ENCODE data around the gene HIGD2B. TPM values are rescaled to one million over a fixed set of nuclear protein-coding genes. Genes with fewer than 3 reads are reported as not detected.
A peak's percentile ranks its signal among the peaks of the same experiment; 100 is the strongest.
"Not testable (repeated sequence)": the region's sequence is repeated elsewhere in the genome, so short reads cannot be mapped to it uniquely, and the experiment has no call there.

HIGD2B gene
- total and polyA plus RNA-seq, 2 experiments from 2014 or later, result not detected

GRCh38 chr15:72654397-72654796 is 31.6 kb downstream of the HIGD2B start, which contains the start of gene GOLGA6B:
GOLGA6B (plus strand) TSS chr15:72654697; CDS start chr15:72654738, 41 bp downstream.
- H3K27ac ChIP-seq; H4K20me1 ChIP-seq (ENCODE audit: insufficient read depth); H2AFZ ChIP-seq; H3K9me2 ChIP-seq (ENCODE audit: insufficient read depth); H3K9me3 ChIP-seq (ENCODE audit: low read depth); H3K9ac ChIP-seq; H3K4me2 ChIP-seq (ENCODE audit: unreplicated experiment); H3K36me3 ChIP-seq (ENCODE audit: low read depth); H3K27me3 ChIP-seq (replicated peaks; ENCODE audit: insufficient read depth); H3K4me3 ChIP-seq; H3F3A ChIP-seq (ENCODE audit: insufficient read depth); DNase-seq; H3K4me1 ChIP-seq (ENCODE audit: insufficient read depth); in situ Hi-C loops (cut with MboI); H3K79me2 ChIP-seq (ENCODE audit: insufficient read depth): not testable (repeated sequence)
- no CpG with 5 or more reads among the region's 7 CpGs for WGBS, 2 experiments (ENCODE audit: low coverage in 1 of 2, low lambda C conversion rate in 2 of 2, missing lambda C conversion rate in 2 of 2)

GRCh38 chr15:72648631-72649253 is 37.2 kb downstream of the HIGD2B start:
- H3K4me1 ChIP-seq (ENCODE audit: insufficient read depth); H3F3A ChIP-seq (ENCODE audit: insufficient read depth); H3K9ac ChIP-seq; H3K27ac ChIP-seq; H2AFZ ChIP-seq; H3K9me3 ChIP-seq (ENCODE audit: low read depth); DNase-seq; H3K4me2 ChIP-seq (ENCODE audit: unreplicated experiment); H4K20me1 ChIP-seq (ENCODE audit: insufficient read depth); H3K4me3 ChIP-seq; H3K27me3 ChIP-seq (replicated peaks; ENCODE audit: insufficient read depth); H3K79me2 ChIP-seq (ENCODE audit: insufficient read depth); H3K36me3 ChIP-seq (ENCODE audit: low read depth); in situ Hi-C loops (cut with MboI); H3K9me2 ChIP-seq (ENCODE audit: insufficient read depth): not testable (repeated sequence)
- 64 to 68% methylated on average over 8 of the region's 10 CpGs for WGBS, 2 experiments (ENCODE audit: low coverage in 1 of 2, low lambda C conversion rate in 2 of 2, missing lambda C conversion rate in 2 of 2)

DNA sequence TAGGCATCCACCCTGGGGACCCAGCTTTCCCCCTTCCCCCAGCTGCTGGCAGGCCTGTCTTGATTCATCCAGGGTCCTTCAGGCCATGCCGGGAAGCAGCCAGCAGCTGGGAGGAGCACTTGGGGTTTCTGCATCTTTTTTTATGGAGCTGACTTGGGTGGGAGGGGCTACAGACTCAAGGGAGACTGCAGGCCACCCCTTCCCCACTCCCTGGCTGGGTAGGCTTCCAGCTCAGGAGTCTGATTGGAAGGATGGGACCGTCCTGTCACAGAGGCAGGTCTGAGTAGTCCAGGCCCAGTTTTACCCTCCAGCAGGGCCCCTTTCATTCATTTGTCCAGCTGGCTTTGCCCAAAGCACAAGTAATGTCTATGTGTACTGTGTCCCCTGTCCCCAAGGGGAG is 43.7 kb downstream of the HIGD2B start:
- H3K9me2 ChIP-seq (ENCODE audit: insufficient read depth); H3K9me3 ChIP-seq (ENCODE audit: low read depth); DNase-seq; H3K4me2 ChIP-seq (ENCODE audit: unreplicated experiment); H3K36me3 ChIP-seq (ENCODE audit: low read depth); H4K20me1 ChIP-seq (ENCODE audit: insufficient read depth); H3F3A ChIP-seq (ENCODE audit: insufficient read depth); H3K79me2 ChIP-seq (ENCODE audit: insufficient read depth); H3K27ac ChIP-seq; in situ Hi-C loops (cut with MboI); H3K4me3 ChIP-seq; H3K4me1 ChIP-seq (ENCODE audit: insufficient read depth); H3K27me3 ChIP-seq (replicated peaks; ENCODE audit: insufficient read depth); H2AFZ ChIP-seq; H3K9ac ChIP-seq: not testable (repeated sequence)
- WGBS, 2 experiments (ENCODE audit: low coverage in 1 of 2, low lambda C conversion rate in 2 of 2, missing lambda C conversion rate in 2 of 2), result no CpG with 5 or more reads among the region's 2 CpGs

GRCh38 chr15:72639759-72640483 is 46.1 kb downstream of the HIGD2B start:
- H3F3A ChIP-seq (ENCODE audit: insufficient read depth); H3K9ac ChIP-seq; DNase-seq; H4K20me1 ChIP-seq (ENCODE audit: insufficient read depth); H3K4me2 ChIP-seq (ENCODE audit: unreplicated experiment); H3K79me2 ChIP-seq (ENCODE audit: insufficient read depth); in situ Hi-C loops (cut with MboI); H3K27me3 ChIP-seq (replicated peaks; ENCODE audit: insufficient read depth); H3K4me1 ChIP-seq (ENCODE audit: insufficient read depth); H3K9me2 ChIP-seq (ENCODE audit: insufficient read depth); H3K27ac ChIP-seq; H3K4me3 ChIP-seq; H3K9me3 ChIP-seq (ENCODE audit: low read depth); H3K36me3 ChIP-seq (ENCODE audit: low read depth); H2AFZ ChIP-seq: not testable (repeated sequence)
- whole genome bisulfite sequencing, 2 experiments (ENCODE audit: low coverage in 1 of 2, low lambda C conversion rate in 2 of 2, missing lambda C conversion rate in 2 of 2), result no CpG with 5 or more reads among the region's 26 CpGs

DNA sequence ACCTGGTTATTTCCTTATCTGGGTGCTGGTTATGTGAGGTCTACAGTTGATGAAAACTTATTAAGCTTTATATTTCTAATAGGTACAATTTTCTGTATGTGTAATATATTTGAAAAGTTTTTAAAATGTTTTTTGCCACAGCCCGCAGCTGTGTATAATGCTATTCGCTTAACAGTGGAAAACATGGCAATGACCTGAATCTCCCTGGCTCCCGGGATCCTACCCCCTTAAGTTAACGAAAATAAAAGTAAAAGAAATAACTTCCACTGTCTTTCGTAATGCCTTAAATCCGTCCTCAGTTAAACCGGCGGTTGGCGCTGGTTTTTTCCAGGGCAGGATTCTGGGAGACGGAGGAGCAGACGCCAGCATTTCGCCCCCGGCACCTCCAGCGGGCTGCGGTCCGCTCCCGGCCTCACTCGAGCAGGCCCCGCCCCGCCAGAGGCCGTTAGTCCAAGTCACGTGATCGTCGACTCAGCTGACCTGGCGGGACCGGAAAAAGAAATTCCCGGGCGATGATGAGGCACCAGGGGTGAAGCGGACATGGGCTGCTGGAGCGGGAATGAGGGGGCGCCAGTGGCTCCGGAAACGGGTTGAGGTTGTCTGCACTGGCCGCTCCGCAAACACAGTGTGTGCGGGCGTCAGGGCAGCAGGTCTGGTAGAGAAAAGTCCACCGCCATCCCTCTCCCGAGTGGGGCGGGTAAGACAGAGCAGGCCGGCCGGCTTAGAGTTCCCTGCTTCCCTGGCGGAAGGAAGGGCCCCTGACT is 49.3 kb downstream of the HIGD2B start:
- H3K27ac ChIP-seq, result 0 out of 2 replicates have a peak overlapping the region, but pooled peaks have one; percentile 33
- H3K9me2 ChIP-seq (ENCODE audit: insufficient read depth); H3F3A ChIP-seq (ENCODE audit: insufficient read depth); H3K27me3 ChIP-seq (replicated peaks; ENCODE audit: insufficient read depth); H3K36me3 ChIP-seq (ENCODE audit: low read depth); in situ Hi-C loops (cut with MboI); H3K4me2 ChIP-seq (ENCODE audit: unreplicated experiment); H4K20me1 ChIP-seq (ENCODE audit: insufficient read depth); H3K9me3 ChIP-seq (ENCODE audit: low read depth); H3K79me2 ChIP-seq (ENCODE audit: insufficient read depth); H3K4me1 ChIP-seq (ENCODE audit: insufficient read depth): not testable (repeated sequence)
- H3K9ac ChIP-seq, result peak overlapping the region; percentile 74
- DNase-seq, result peak; percentile 91
- WGBS, 2 experiments (ENCODE audit: low coverage in 1 of 2, low lambda C conversion rate in 2 of 2, missing lambda C conversion rate in 2 of 2), result 0% methylated on average over 1 to 4 of the region's 43 CpGs
- peak overlapping the region; percentile 66 for H3K4me3 ChIP-seq
- peak overlapping the region; percentile 77 for H2AFZ ChIP-seq

DNA sequence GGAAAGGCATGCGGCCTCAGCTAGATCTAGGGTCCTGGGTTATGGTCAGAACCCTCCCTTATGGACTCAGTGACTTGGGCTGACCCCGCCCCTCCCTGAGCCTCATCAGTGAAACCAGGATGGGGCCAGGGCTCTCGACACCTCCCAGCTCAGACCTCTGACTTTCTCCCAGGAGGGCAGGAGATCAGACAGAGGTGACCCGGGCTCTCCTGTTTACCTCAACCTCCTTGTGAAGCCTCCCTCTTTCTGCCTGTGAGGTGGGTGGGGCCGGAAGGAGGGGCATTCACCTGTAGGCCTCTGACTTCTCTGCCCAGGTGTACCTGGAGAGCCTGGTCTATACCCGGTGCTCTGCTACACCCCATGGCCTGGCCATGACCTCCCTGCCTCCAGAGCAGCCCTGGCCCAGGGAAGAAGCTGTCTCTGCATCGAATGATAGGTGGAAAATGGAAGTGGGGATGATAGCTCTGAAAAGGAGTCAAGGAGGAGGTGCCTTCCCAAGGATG is 56.9 kb downstream of the HIGD2B start:
- H3K4me3 ChIP-seq; H3K9me2 ChIP-seq (ENCODE audit: insufficient read depth); H3F3A ChIP-seq (ENCODE audit: insufficient read depth); H3K4me1 ChIP-seq (ENCODE audit: insufficient read depth); H2AFZ ChIP-seq; H3K27me3 ChIP-seq (replicated peaks; ENCODE audit: insufficient read depth); H3K79me2 ChIP-seq (ENCODE audit: insufficient read depth); H3K9me3 ChIP-seq (ENCODE audit: low read depth); H3K36me3 ChIP-seq (ENCODE audit: low read depth); H3K27ac ChIP-seq; H4K20me1 ChIP-seq (ENCODE audit: insufficient read depth); H3K4me2 ChIP-seq (ENCODE audit: unreplicated experiment); H3K9ac ChIP-seq; DNase-seq: not testable (repeated sequence)
- 39 to 55% methylated on average over 7 of the region's 7 CpGs for WGBS, 2 experiments (ENCODE audit: low coverage in 1 of 2, low lambda C conversion rate in 2 of 2, missing lambda C conversion rate in 2 of 2)
- in situ Hi-C loops (cut with MboI), result loop anchor here (10.0 kb wide), 1 partner anchor 46 kb away; no protein-coding TSS in a partner anchor

GRCh38 chr15:72628249-72629067 is 57.5 kb downstream of the HIGD2B start:
- H3K27me3 ChIP-seq (replicated peaks; ENCODE audit: insufficient read depth); H3K27ac ChIP-seq; H3K4me2 ChIP-seq (ENCODE audit: unreplicated experiment); H3K36me3 ChIP-seq (ENCODE audit: low read depth); H2AFZ ChIP-seq; H4K20me1 ChIP-seq (ENCODE audit: insufficient read depth); H3K9me2 ChIP-seq (ENCODE audit: insufficient read depth); H3F3A ChIP-seq (ENCODE audit: insufficient read depth); DNase-seq; H3K4me3 ChIP-seq; H3K9ac ChIP-seq; H3K79me2 ChIP-seq (ENCODE audit: insufficient read depth); H3K9me3 ChIP-seq (ENCODE audit: low read depth); H3K4me1 ChIP-seq (ENCODE audit: insufficient read depth): not testable (repeated sequence)
- in situ Hi-C loops (cut with MboI), result loop anchor here (10.0 kb wide), 1 partner anchor 46 kb away; no protein-coding TSS in a partner anchor
- WGBS, 2 experiments (ENCODE audit: low coverage in 1 of 2, low lambda C conversion rate in 2 of 2, missing lambda C conversion rate in 2 of 2), result 71 to 78% methylated on average over 10 to 11 of the region's 11 CpGs

Measured in GM23248 (cell line).